HEK293 (cell line): ENCODE measurements around the gene NPFF.

Source experiments
- PRDM1 ChIP-seq: fragments of 450-650 bp; formaldehyde crosslinking; IDR thresholded peaks from 2 replicates; pipeline ENCODE4; 2016; ENCODE audit warnings: missing biosample characterization, missing genetic modification characterization
- ZBTB48 ChIP-seq: fragments of 450-650 bp; formaldehyde crosslinking; IDR thresholded peaks from 2 replicates; pipeline ENCODE4 v1.5.1; 2016; ENCODE audit warnings: missing biosample characterization, missing genetic modification characterization
- ZFHX2 ChIP-seq: fragments of 450-650 bp; formaldehyde crosslinking; conservative IDR thresholded peaks from 2 replicates; pipeline ENCODE4 v1.5.1; 2016; ENCODE audit warnings: missing biosample characterization, missing genetic modification characterization
- ZNF274 ChIP-seq, 2 experiments: fragments of 200-500 bp in 1 of 2; fragments of 450-650 bp in 1 of 2; sonication (Bioruptor generic) in 1 of 2; formaldehyde crosslinking in 1 of 2; IDR thresholded peaks; 2 replicates each; pipeline versions ENCODE4 v1.5.1 to v1.6.1; 2014 to 2016; ENCODE audit warnings: borderline replicate concordance in 1 of 2, inconsistent platforms in 1 of 2, low read length in 1 of 2, missing biosample characterization in 1 of 2, missing genetic modification characterization in 1 of 2
- ZNF366 ChIP-seq: fragments of 450-650 bp; formaldehyde crosslinking; conservative IDR thresholded peaks from 2 replicates; pipeline ENCODE4 v1.5.1; 2016; ENCODE audit warnings: missing biosample characterization, missing genetic modification characterization
- ZNF394 ChIP-seq: fragments of 450-650 bp; formaldehyde crosslinking; IDR thresholded peaks from 2 replicates; pipeline ENCODE4 v1.5.1; 2016; ENCODE audit warnings: missing biosample characterization, missing genetic modification characterization, mild to moderate bottlenecking, moderate library complexity, borderline replicate concordance
- ZNF404 ChIP-seq: fragments of 450-650 bp; formaldehyde crosslinking; IDR thresholded peaks from 2 replicates; pipeline ENCODE4 v1.5.1; 2017; ENCODE audit warnings: missing biosample characterization, missing genetic modification characterization
- ZNF530 ChIP-seq: fragments of 450-650 bp; formaldehyde crosslinking; IDR thresholded peaks from 2 replicates; pipeline ENCODE4 v1.5.1; 2016; ENCODE audit warnings: low read depth, missing biosample characterization, missing genetic modification characterization
- ZNF560 ChIP-seq: fragments of 450-650 bp; formaldehyde crosslinking; IDR thresholded peaks from 2 replicates; pipeline ENCODE4 v1.5.1; 2017; ENCODE audit warnings: missing biosample characterization, missing genetic modification characterization, borderline replicate concordance
- ZNF596 ChIP-seq: fragments of 450-650 bp; IDR thresholded peaks from 2 replicates; pipeline ENCODE4 v1.5.0; 2018; ENCODE audit warnings: missing biosample characterization, mild to moderate bottlenecking, missing genetic modification characterization, moderate library complexity
- ZNF626 ChIP-seq: fragments of 450-650 bp; sonication (Bioruptor Pico); formaldehyde crosslinking; IDR thresholded peaks from 2 replicates; pipeline ENCODE4 v1.5.1; 2018; ENCODE audit warnings: missing biosample characterization, missing genetic modification characterization, inconsistent platforms
- ZNF777 ChIP-seq: fragments of 450-650 bp; formaldehyde crosslinking; IDR thresholded peaks from 2 replicates; pipeline ENCODE4 v1.5.1; 2017; ENCODE audit warnings: missing biosample characterization, missing genetic modification characterization, borderline replicate concordance
- TF ChIP-seq, protein P1 (sequence below): fragments of 450-650 bp; formaldehyde crosslinking; IDR thresholded peaks from 2 replicates; pipeline ENCODE4 v1.5.1; 2016; ENCODE audit warnings: missing biosample characterization, missing genetic modification characterization, low read depth
- TF ChIP-seq, protein P2 (sequence below): fragments of 450-650 bp; formaldehyde crosslinking; IDR thresholded peaks from 2 replicates; pipeline ENCODE4 v1.5.1; 2016; ENCODE audit warnings: missing biosample characterization, missing genetic modification characterization
- TF ChIP-seq, protein P3 (sequence below): fragments of 450-650 bp; formaldehyde crosslinking; IDR thresholded peaks from 2 replicates; pipeline ENCODE4 v1.5.1; 2016; ENCODE audit warnings: missing biosample characterization, missing genetic modification characterization
- TF ChIP-seq, protein P4 (sequence below): fragments of 450-650 bp; IDR thresholded peaks from 2 replicates; pipeline ENCODE4 v1.5.1; 2018; ENCODE audit warnings: missing biosample characterization, missing genetic modification characterization
- TF ChIP-seq, protein P5 (sequence below): sonication (generic); formaldehyde crosslinking; IDR thresholded peaks from 2 replicates; pipeline ENCODE4 v1.8.1; 2022; ENCODE audit warnings: mild to moderate bottlenecking, moderate library complexity, missing genetic modification reagents
- TF ChIP-seq, protein P6 (sequence below): fragments of 450-650 bp; formaldehyde crosslinking; IDR thresholded peaks from 2 replicates; pipeline ENCODE4 v1.5.1; 2016; ENCODE audit warnings: missing biosample characterization, missing genetic modification characterization, borderline replicate concordance
- TF ChIP-seq, protein P7 (sequence below): fragments of 450-650 bp; formaldehyde crosslinking; IDR thresholded peaks from 2 replicates; pipeline ENCODE4 v1.5.1; 2016; ENCODE audit warnings: missing biosample characterization, missing genetic modification characterization

NPFF gene

DNA sequence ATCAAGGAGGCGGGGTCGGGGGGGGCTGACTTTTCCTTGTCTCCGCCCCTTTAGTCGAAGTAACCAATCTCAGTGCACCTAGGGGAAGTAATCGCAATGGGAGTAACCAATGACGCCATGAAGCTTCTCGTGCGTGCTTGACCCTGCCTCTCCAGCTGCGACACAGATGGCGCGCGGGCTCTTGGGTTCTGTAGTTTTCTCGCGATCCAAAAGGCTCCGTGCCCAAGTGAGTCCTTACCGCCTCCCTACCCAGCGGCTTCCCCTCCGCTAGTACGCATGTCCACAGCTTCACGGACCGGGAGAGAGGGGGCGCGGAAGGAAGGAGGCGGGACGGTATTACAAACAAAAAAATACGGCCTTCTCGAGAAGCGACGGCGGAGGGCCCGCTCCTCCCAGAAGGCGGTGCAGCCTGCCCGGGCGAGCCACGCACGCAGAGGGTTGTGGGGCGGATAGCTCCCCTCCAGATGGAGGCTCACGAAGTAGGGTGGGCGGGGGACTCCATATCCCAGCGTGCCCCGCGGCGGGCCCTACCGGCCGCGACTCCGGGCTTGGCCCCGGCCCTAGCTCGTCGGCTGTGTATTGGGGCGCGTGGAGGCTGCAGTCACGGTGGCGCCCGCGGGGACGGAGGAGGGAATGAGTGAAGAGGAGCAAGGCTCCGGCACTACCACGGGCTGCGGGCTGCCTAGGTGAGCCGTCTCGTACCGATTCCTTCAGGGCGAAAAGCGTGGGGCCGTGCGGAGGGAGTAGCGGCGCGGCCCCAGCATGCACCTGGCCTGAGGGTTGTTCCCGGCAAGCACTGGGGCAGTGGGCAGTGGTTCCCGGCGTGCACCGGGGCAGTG, 6.3 kb downstream of the NPFF start, which contains the start of gene TARBP2 (continued):
- TF ChIP-seq, protein P1, sequence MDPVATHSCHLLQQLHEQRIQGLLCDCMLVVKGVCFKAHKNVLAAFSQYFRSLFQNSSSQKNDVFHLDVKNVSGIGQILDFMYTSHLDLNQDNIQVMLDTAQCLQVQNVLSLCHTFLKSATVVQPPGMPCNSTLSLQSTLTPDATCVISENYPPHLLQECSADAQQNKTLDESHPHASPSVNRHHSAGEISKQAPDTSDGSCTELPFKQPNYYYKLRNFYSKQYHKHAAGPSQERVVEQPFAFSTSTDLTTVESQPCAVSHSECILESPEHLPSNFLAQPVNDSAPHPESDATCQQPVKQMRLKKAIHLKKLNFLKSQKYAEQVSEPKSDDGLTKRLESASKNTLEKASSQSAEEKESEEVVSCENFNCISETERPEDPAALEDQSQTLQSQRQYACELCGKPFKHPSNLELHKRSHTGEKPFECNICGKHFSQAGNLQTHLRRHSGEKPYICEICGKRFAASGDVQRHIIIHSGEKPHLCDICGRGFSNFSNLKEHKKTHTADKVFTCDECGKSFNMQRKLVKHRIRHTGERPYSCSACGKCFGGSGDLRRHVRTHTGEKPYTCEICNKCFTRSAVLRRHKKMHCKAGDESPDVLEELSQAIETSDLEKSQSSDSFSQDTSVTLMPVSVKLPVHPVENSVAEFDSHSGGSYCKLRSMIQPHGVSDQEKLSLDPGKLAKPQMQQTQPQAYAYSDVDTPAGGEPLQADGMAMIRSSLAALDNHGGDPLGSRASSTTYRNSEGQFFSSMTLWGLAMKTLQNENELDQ = no peak
- TF ChIP-seq ZNF366 (tag by site-specific recombination) (peak; percentile 84), ZNF394 (tag by site-specific recombination) (peak; percentile 100), ZFHX2 (tag by site-specific recombination) (peak; percentile 94), ZNF404 (tag by site-specific recombination) (no peak), ZNF530 (tag by site-specific recombination) (no peak), PRDM1 (tag by site-specific recombination) (no peak), ZNF560 (tag by site-specific recombination) (no peak), ZNF777 (tag by site-specific recombination) (no peak), ZBTB48 (tag by site-specific recombination) (peak; percentile 87), ZNF274 (IDR thresholded peaks at IDR 0.05; ENCODE audit: low read length) (no peak), ZNF274 (tag by site-specific recombination; IDR thresholded peaks at IDR 0.05; ENCODE audit: borderline replicate concordance) (no peak), ZNF596 (no peak), ZNF626 (tag by site-specific recombination) (no peak)
- TF ChIP-seq, protein P2, sequence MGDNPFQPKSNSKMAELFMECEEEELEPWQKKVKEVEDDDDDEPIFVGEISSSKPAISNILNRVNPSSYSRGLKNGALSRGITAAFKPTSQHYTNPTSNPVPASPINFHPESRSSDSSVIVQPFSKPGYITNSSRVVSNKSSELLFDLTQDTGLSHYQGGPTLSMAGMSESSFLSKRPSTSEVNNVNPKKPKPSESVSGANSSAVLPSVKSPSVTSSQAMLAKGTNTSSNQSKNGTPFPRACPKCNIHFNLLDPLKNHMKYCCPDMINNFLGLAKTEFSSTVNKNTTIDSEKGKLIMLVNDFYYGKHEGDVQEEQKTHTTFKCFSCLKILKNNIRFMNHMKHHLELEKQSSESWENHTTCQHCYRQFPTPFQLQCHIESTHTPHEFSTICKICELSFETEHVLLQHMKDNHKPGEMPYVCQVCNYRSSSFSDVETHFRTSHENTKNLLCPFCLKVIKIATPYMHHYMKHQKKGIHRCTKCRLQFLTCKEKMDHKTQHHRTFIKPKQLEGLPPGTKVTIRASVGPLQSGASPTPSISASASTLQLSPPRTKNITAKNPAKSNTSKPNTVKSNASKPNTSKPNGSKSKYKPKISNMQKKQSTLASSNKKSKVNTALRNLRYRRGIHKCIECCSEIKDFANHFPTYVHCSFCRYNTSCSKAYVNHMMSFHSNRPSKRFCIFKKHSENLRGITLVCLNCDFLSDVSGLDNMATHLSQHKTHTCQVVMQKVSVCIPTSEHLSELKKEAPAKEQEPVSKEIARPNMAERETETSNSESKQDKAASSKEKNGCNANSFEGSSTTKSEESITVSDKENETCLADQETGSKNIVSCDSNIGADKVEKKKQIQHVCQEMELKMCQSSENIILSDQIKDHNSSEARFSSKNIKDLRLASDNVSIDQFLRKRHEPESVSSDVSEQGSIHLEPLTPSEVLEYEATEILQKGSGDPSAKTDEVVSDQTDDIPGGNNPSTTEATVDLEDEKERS (tag by site-specific recombination) = no peak; the same call in 1 of the 2 replicates
- TF ChIP-seq, protein P3, sequence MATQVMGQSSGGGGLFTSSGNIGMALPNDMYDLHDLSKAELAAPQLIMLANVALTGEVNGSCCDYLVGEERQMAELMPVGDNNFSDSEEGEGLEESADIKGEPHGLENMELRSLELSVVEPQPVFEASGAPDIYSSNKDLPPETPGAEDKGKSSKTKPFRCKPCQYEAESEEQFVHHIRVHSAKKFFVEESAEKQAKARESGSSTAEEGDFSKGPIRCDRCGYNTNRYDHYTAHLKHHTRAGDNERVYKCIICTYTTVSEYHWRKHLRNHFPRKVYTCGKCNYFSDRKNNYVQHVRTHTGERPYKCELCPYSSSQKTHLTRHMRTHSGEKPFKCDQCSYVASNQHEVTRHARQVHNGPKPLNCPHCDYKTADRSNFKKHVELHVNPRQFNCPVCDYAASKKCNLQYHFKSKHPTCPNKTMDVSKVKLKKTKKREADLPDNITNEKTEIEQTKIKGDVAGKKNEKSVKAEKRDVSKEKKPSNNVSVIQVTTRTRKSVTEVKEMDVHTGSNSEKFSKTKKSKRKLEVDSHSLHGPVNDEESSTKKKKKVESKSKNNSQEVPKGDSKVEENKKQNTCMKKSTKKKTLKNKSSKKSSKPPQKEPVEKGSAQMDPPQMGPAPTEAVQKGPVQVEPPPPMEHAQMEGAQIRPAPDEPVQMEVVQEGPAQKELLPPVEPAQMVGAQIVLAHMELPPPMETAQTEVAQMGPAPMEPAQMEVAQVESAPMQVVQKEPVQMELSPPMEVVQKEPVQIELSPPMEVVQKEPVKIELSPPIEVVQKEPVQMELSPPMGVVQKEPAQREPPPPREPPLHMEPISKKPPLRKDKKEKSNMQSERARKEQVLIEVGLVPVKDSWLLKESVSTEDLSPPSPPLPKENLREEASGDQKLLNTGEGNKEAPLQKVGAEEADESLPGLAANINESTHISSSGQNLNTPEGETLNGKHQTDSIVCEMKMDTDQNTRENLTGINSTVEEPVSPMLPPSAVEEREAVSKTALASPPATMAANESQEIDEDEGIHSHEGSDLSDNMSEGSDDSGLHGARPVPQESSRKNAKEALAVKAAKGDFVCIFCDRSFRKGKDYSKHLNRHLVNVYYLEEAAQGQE (tag by site-specific recombination) = no peak
- TF ChIP-seq, protein P4, sequence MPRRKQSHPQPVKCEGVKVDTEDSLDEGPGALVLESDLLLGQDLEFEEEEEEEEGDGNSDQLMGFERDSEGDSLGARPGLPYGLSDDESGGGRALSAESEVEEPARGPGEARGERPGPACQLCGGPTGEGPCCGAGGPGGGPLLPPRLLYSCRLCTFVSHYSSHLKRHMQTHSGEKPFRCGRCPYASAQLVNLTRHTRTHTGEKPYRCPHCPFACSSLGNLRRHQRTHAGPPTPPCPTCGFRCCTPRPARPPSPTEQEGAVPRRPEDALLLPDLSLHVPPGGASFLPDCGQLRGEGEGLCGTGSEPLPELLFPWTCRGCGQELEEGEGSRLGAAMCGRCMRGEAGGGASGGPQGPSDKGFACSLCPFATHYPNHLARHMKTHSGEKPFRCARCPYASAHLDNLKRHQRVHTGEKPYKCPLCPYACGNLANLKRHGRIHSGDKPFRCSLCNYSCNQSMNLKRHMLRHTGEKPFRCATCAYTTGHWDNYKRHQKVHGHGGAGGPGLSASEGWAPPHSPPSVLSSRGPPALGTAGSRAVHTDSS = no peak
- TF ChIP-seq, protein P5, sequence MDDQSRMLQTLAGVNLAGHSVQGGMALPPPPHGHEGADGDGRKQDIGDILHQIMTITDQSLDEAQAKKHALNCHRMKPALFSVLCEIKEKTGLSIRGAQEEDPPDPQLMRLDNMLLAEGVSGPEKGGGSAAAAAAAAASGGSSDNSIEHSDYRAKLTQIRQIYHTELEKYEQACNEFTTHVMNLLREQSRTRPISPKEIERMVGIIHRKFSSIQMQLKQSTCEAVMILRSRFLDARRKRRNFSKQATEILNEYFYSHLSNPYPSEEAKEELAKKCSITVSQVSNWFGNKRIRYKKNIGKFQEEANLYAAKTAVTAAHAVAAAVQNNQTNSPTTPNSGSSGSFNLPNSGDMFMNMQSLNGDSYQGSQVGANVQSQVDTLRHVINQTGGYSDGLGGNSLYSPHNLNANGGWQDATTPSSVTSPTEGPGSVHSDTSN = peak; percentile 17; the same call in 1 of the 2 replicates
- TF ChIP-seq, protein P6, sequence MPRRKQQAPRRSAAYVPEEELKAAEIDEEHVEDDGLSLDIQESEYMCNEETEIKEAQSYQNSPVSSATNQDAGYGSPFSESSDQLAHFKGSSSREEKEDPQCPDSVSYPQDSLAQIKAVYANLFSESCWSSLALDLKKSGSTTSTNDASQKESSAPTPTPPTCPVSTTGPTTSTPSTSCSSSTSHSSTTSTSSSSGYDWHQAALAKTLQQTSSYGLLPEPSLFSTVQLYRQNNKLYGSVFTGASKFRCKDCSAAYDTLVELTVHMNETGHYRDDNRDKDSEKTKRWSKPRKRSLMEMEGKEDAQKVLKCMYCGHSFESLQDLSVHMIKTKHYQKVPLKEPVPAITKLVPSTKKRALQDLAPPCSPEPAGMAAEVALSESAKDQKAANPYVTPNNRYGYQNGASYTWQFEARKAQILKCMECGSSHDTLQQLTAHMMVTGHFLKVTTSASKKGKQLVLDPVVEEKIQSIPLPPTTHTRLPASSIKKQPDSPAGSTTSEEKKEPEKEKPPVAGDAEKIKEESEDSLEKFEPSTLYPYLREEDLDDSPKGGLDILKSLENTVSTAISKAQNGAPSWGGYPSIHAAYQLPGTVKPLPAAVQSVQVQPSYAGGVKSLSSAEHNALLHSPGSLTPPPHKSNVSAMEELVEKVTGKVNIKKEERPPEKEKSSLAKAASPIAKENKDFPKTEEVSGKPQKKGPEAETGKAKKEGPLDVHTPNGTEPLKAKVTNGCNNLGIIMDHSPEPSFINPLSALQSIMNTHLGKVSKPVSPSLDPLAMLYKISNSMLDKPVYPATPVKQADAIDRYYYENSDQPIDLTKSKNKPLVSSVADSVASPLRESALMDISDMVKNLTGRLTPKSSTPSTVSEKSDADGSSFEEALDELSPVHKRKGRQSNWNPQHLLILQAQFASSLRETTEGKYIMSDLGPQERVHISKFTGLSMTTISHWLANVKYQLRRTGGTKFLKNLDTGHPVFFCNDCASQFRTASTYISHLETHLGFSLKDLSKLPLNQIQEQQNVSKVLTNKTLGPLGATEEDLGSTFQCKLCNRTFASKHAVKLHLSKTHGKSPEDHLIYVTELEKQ = peak; percentile 19; the same call in 1 of the 2 replicates
- TF ChIP-seq, protein P7, sequence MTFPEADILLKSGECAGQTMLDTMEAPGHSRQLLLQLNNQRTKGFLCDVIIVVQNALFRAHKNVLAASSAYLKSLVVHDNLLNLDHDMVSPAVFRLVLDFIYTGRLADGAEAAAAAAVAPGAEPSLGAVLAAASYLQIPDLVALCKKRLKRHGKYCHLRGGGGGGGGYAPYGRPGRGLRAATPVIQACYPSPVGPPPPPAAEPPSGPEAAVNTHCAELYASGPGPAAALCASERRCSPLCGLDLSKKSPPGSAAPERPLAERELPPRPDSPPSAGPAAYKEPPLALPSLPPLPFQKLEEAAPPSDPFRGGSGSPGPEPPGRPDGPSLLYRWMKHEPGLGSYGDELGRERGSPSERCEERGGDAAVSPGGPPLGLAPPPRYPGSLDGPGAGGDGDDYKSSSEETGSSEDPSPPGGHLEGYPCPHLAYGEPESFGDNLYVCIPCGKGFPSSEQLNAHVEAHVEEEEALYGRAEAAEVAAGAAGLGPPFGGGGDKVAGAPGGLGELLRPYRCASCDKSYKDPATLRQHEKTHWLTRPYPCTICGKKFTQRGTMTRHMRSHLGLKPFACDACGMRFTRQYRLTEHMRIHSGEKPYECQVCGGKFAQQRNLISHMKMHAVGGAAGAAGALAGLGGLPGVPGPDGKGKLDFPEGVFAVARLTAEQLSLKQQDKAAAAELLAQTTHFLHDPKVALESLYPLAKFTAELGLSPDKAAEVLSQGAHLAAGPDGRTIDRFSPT (tag by site-specific recombination) = no peak
